Mononuclear cell (primary cell): Measurements from ENCODE around the gene SOX10. TPM values are rescaled to one million over a fixed set of nuclear protein-coding genes. Genes with fewer than 3 reads are reported as not detected.
"Not testable (repeated sequence)": the region's sequence is repeated elsewhere in the genome, so short reads cannot be mapped to it uniquely, and the experiment has no call there.

Experiments used
- H3K27me3 ChIP-seq: 2 replicates; pipeline ENCODE4 v1.6.0; 2011; ENCODE audit warnings: low read length, control low read depth; ENCODE audit not compliant: insufficient read depth
- H3K4me1 ChIP-seq: 2 replicates; pipeline ENCODE4 v1.5.1; 2011; ENCODE audit warnings: mild to moderate bottlenecking, low read length, control low read depth; ENCODE audit not compliant: insufficient read depth
- H3K4me3 ChIP-seq: 2 replicates; pipeline ENCODE4 v1.5.1; 2011; ENCODE audit warnings: mild to moderate bottlenecking, low read length, moderate library complexity
- H3K9me3 ChIP-seq: 2 replicates; pipeline ENCODE4 v1.5.1; 2011; ENCODE audit warnings: low read depth, mild to moderate bottlenecking, control low read depth, low read length
- total RNA-seq: library from RNA; depleted of rRNA; stranded (reverse); fragments of >200 nt; gene quantifications from one replicate; pipeline ENCODE4 v1.2.3, GENCODE V29; 2012

The SOX10 gene
- total RNA-seq, 1 donor, result not detected

DNA sequence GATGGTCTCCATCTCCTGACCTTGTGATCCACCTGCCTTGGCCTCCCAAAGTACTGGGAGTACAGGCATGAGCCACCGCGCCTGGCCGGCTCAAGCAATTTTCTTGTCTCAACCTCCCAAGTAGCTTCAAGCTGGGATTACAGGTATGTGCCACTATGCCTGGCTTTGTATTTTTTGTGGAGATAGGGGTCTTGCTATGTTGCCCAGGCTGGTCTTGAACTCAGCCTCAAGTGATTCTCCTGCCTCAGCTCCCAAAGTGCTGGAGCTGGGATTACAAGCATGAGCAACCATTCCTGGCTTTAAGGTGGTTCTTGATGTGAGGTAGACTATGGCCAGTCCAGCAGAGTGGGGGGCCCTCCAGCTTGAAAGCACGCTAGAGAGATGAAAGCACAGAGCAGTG is 23.3 kb downstream of the SOX10 start:
- Histone ChIP-seq H3K4me3 (no peak overlapping the region), H3K27me3 (no peaks in the 10 kb centered on the region), H3K4me1 (no peaks in the 10 kb centered on the region), H3K9me3 (no peaks in the 10 kb centered on the region)

DNA sequence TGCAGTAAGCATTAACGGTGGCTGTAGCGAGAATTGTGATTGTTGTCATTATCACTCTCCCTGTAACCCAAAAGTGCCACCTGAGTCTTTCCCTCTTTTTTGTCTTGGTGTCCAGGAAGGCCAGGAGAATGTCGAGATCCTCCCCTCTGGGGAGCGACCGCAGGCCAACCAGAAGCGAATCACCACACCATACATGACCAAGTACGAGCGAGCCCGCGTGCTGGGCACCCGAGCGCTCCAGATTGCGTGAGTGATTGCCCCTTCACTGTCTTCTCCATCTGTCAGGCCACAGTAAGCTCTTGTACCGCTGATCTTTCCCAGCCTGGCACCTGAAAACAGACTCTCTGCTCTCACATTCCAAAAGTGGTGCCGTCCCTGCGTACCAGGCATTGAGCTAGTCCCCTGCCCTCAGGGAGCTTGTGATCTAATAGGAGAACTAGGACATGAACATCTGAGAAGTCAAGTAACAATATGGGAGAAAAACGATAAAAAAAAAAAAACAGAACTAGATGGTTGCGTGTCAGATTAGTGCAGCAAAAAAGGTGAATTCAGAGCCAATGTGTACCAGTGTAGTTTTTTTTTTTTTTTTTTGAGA is 25.0 kb downstream of the SOX10 start:
- Histone ChIP-seq H3K4me3 (no peak overlapping the region), H3K27me3 (no peaks in the 10 kb centered on the region), H3K9me3 (no peaks in the 10 kb centered on the region), H3K4me1 (peaks cover 6% of the 10 kb centered on the region)

- peaks cover 23% of the 10 kb centered on the region for H3K4me1 ChIP-seq
- H3K4me3 ChIP-seq, result no peak overlapping the region
- H3K9me3 ChIP-seq, result no peaks in the 10 kb centered on the region
- H3K27me3 ChIP-seq, result peaks cover 4% of the 10 kb centered on the region
Observed at GRCh38 chr22:37957232-37957631, 27.1 kb downstream of the SOX10 start.

- H3K4me3 ChIP-seq, H3K9me3 ChIP-seq, H3K27me3 ChIP-seq: not testable (repeated sequence)
- peaks cover 23% of the 10 kb centered on the region for H3K4me1 ChIP-seq
Observed at GRCh38 chr22:37955825-37956397, 28.4 kb downstream of the SOX10 start.

- Histone ChIP-seq H3K27me3 (peaks cover 8% of the 10 kb centered on the region), H3K9me3 (no peaks in the 10 kb centered on the region), H3K4me1 (peaks cover 23% of the 10 kb centered on the region), H3K4me3 (no peak overlapping the region)
Observed at GRCh38 chr22:37954686-37955085, 29.7 kb downstream of the SOX10 start.

GRCh38 chr22:37953437-37954179 is 30.7 kb downstream of the SOX10 start, which contains the start of the genes C22orf23 and POLR2F:
C22orf23 (minus strand) TSS chr22:37953601; CDS start chr22:37953149, 452 bp downstream.
POLR2F (plus strand) TSS chr22:37953699; CDS start chr22:37953788, 89 bp downstream.
- Histone ChIP-seq H3K27me3 (peaks cover 8% of the 10 kb centered on the region), H3K9me3 (no peaks in the 10 kb centered on the region), H3K4me1 (peaks cover 23% of the 10 kb centered on the region), H3K4me3 (peak within 1 kb of the TSS; percentile 97)

DNA sequence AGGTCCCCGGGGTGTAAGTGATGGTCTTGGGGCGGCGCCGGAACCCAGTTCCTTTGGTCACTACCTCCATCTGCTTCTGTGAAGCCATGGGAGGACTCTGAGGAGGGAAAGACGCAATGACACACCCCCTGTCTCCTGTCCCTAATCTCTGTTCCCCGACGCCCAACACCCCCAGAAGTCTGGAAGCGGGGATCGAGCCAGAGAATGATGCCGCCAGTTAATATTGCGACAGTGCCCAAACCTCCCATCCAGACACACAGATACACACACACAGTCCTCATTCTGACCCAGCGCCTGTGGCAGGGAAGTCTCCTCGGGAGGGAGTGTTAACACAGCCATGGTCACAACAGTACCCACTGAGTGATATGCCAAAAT is 31.3 kb downstream of the SOX10 start:
- H3K4me3 ChIP-seq, result peak overlapping the region; percentile 97
- peaks cover 23% of the 10 kb centered on the region for H3K4me1 ChIP-seq
- H3K9me3 ChIP-seq, result no peaks in the 10 kb centered on the region
- H3K27me3 ChIP-seq, result peaks cover 8% of the 10 kb centered on the region

GRCh38 chr22:37952629-37953028 is 31.7 kb downstream of the SOX10 start:
- H3K4me1 ChIP-seq, result peaks cover 23% of the 10 kb centered on the region
- not testable (repeated sequence) for H3K27me3 ChIP-seq, H3K9me3 ChIP-seq
- H3K4me3 ChIP-seq, result peak overlapping the region; percentile 97

DNA sequence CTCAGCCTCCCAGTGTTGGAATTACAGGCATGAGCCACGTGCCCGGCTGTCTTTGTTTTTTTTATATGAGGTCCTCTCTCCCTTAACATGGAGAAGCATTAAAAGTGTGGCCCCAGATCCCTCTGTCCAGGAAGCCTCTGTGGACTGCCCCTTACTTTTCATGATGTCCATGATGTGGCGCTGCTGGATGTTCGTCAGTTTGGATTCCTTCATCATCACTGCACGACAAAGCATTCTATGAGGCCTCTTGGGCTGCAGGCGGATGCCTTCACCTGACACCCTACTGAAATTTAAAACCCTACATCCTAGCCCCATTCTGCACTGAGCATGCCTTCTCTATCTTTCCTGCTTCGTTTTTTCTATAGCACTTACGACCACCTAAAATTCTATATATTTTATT is 33.0 kb downstream of the SOX10 start:
- H3K27me3 ChIP-seq, result peaks cover 8% of the 10 kb centered on the region
- no peak overlapping the region for H3K4me3 ChIP-seq
- no peaks in the 10 kb centered on the region for H3K9me3 ChIP-seq
- H3K4me1 ChIP-seq, result peaks cover 23% of the 10 kb centered on the region

DNA sequence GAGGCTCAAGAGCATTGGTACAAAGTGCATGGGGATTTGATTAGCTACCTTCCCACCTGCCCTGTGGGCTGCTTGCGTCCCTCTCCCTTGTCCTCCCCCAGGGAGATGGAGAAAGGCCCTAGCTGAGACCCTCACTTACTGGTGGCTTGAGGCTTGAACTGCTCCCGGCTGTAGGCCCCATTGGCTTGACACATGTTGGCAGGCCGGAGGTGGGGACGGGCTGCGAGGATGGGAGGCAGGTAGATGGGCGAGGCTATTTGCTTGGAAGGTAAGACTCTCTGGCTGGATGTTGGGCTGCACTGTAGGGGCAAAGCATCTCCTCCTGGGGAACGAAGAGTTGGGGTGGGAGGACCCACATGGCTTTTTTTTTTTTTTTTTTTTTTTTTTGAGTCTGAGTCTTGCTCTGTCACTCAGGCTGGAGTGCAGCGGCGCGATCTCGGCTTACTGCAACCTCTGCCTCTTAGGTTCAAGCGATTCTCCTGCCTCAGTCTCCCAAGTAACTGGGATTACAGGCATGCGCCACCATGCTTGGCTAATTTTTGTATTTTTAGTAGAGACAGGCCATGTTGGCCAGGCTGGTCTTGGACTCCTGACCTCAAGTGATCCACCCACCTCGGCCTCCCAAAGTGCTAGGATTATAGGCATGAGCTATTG is 37.1 kb downstream of the SOX10 start:
- H3K27me3 ChIP-seq, H3K9me3 ChIP-seq, H3K4me3 ChIP-seq, H3K4me1 ChIP-seq: not testable (repeated sequence)

DNA sequence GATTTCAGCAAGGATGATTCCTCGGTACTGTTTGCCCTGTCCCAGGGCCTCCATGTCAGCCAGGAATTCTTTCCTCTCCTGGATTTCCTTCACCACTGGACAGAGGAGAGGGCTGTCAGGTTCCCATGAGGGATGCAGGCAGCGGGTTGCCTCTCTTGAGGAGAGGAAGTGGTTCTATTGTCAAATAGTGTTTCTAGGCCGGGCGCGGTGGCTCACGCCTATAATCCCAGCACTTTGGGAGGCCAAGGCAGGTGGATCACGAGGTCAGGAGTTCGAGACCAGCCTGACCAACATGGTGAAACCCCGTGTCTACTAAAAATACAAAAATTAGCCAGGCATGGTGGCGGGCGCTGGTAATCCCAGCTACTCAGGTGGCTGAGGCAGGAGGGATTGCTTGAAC is 39.9 kb downstream of the SOX10 start:
- H3K9me3 ChIP-seq, H3K27me3 ChIP-seq, H3K4me3 ChIP-seq, H3K4me1 ChIP-seq: not testable (repeated sequence)

GRCh38 chr22:37943825-37944198 is 40.5 kb downstream of the SOX10 start:
- Histone ChIP-seq H3K27me3 (no peaks in the 10 kb centered on the region), H3K4me1 (no peaks in the 10 kb centered on the region), H3K9me3 (no peaks in the 10 kb centered on the region), H3K4me3 (no peak overlapping the region)

DNA sequence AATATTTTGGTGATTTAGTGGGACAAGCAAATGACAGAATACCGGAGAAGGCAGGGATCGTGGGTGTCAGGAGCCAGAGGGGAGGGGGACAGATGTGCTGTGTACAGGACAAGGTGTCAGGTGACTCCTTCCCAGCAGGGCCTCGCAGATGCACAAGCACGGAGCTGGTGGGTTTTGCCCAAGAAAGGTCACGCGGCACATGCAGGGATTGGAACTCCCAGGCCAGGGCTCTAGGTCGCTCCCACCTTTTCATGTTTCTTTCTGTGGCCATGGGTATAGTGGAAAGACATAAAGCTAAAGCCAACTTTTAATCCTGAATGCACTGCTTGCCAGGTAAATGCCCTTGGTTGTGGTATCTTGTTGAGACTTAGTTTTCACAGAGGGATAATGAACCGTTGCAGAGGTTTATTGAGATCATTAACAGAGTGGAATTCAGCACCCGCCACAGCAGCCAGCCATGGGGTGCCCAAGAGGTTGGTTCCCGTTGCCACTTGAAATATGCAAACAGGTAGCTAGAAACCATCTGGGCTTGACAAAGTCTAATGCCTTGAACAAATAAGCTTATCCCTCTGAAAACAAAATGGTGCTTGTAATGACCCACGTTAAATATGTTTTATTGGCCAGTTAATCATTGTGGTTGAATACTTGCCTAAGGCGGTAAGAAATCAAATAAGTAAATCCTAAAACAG is 41.1 kb downstream of the SOX10 start:
- Histone ChIP-seq H3K9me3 (no peaks in the 10 kb centered on the region), H3K27me3 (no peaks in the 10 kb centered on the region), H3K4me1 (no peaks in the 10 kb centered on the region), H3K4me3 (no peak overlapping the region)

- Histone ChIP-seq H3K27me3 (no peaks in the 10 kb centered on the region), H3K4me3 (no peak overlapping the region), H3K9me3 (no peaks in the 10 kb centered on the region), H3K4me1 (no peaks in the 10 kb centered on the region)
Observed at GRCh38 chr22:37942133-37942532, 42.2 kb downstream of the SOX10 start.
